ENCODE results near the gene NAGPA.

NAGPA gene

GRCh38 chr16:4994719-4995434 lies 38.9 kb downstream of the NAGPA start:
- DNase-seq, result no peak

GRCh38 chr16:4991754-4992153 lies 42.0 kb downstream of the NAGPA start:
- DNase-seq, result no peak

DNA sequence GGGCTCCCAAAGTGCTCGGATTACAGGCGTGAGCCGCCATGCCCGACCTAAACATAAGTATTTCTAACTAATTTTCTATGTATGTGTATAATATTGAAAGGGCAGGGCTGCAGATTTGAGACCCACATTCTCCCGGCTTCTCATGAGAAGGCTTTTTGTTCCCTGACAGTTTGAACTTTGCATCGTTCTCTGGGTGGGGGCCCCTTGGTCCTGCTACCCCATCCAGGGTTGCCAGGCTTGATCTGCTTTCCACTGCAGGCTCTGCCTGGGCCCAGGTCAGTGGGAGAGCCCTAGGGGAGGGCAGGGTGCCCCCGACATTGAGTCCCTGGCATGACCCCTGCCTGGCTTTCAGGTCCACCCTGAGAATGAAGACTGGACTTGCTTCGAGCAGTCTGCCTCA lies 43.3 kb downstream of the NAGPA start:
- no peak for DNase-seq

DNA sequence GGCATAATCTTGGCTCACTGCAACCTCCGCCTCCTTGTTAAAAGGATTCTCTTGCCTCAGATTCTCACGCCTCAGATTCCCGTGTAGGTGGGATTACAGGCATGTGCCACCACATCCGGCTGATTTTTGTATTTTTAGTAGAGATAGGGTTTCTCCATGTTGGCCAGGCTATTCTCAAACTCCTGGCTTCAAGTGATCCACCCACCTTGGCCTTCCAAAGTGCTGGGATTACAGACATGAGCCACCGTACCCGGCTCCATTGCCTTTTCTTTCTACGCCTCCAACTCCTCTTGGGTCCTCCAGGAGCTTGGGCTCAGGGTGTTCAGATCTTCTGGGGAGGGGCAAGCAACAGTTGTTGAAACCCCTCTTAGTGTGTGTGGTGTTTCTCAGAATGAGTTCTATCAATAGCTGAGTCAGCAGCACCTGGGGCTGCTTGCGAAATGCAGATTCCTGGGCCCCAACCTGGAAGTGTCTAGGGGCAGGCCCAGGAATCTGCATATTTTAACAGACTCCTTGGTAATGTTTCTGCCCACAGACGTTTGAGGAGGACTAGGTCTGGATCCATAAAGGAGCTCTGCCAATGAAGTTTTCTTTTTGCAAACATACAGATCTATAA lies 44.2 kb downstream of the NAGPA start:
- DNase-seq, result no peak

- no peak for DNase-seq
Observed at GRCh38 chr16:4988647-4989046, 45.1 kb downstream of the NAGPA start.

- DNase-seq, result no peak
Observed at GRCh38 chr16:4987580-4988374, 46.0 kb downstream of the NAGPA start.

GRCh38 chr16:4987250-4987579 lies 46.5 kb downstream of the NAGPA start:
- no peak for DNase-seq

DNA sequence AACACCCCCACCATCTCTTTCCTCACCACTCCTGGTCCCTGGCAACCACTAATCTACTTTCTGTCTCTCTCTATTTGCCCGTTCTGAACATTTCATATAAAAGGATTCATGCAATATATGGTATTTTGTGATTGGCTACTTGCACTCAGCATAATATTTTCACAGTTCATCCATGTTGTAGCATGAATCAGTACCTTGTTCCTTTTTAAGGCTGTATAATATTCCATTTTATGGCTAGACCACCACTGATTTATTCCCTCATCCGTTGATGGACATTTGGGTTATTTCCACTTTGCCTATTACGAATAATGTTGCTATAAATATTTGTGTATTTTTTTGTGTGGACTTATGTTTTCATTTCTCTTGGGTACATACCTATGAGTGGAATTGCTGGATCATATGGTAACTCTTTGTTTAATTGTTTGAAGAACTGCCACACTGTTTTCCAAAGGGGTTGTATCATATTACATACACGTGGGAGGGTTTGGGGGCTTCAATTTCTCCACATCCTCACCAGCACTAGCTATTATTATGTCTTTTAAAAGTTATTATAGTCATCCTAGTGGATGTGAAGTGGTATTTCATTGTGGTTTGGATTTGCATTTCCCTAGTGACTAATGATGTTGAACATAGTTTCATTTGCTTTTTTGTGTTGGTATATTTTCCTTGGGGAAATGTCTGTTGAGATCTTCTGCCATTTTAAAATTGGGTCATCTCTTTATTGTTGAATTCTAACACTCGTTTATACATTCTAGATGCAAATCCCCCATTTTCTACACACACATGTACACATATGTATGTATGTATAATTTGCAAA lies 49.4 kb downstream of the NAGPA start:
- DNase-seq, result no peak

GRCh38 chr16:4982056-4982867 lies 51.5 kb downstream of the NAGPA start:
- DNase-seq, result no peak

DNA sequence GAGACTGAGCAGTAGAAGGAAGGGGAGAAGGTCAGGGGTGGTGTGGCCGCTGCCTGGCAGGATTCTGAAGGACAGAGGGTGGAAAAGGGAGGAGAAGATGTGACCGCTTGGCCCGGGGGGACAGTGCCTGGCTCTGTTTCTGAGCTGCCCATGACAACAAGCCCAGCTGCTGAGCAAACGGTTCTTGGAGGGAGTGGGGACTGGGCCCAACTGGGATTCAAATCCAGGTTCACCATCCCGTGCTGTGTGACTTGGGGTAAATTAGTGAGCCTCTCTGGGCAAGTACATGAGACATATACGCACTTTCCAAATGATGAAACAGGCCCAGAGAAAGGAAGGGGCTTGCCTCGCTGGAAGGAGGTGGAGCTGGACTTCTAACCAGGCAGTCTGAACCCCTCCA lies 52.3 kb downstream of the NAGPA start:
- DNase-seq, result no peak

- DNase-seq, result no peak
Observed at GRCh38 chr16:4980691-4981090, 53.0 kb downstream of the NAGPA start.

DNA sequence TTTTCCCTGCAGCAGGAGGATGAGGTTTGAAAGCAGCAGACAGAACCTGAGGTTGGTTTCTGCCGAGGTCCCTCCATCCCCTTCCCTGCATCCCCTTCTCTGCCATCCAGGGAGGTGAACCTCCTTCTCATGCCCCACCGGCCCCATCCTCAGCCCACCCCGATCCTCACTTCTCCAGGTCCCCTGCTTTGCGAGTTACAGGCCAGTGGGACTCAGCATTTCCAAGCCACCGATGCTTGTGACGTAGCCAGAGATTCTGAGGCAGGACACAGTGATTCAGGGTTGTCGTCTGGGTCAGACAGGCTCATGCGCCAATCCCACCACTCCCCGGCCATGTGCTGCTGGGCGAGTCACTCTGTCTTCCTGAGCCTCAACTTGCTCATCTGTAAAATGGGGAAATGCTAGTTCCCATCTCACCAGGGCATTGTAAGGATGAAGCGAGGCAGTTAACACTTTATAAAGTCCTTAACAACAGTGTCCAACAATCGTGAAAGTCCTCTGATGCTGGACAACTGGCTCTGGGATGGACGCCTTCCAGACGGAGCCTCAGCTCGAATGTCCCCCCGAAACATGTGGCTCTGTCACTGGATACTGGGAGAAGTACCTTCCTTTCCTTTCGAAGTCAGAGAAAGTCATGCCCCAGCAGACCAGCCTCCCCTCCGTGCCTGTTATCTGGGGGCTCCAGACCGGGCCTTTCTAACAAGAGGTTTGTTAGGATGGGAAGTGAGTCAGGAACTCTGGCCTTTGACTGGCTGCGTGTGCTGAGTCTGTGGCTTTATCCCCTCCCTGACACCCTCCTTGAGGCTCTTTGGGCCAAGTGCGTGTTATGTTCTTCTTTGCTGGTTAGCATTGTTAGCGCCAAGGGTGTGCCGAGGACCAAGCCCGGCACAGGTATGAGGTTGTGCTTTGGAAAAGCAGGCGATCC lies 53.7 kb downstream of the NAGPA start:
- no peak for DNase-seq

GRCh38 chr16:4979164-4979563 lies 54.6 kb downstream of the NAGPA start:
- DNase-seq, result no peak

DNA sequence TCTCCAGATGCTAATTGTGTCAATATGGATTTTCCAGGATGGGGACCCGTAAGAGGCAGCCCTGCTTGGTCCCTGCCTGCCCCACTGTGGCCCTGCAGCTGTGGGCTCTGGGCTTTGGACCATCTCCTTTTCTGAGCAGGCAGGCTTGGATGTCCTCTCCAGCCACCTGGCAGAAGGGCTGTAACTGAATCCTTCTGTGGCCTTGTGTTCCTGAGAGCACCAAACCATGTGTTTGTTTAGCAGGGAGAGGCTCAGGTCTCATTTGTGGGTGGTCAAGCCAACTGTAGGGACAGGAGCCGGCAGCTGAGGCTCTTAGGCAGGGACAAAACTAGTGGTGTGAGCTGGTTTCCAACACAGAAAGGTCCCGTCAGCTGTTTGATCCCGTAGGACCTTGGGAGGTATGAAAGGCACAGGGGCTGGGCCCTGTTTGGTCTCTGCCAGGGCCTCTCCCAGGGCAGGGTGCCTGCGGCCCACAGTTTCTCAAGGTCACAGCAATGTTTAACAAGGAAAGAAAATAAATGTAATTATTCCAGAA lies 57.1 kb downstream of the NAGPA start:
- DNase-seq, result peak; percentile 41

DNA sequence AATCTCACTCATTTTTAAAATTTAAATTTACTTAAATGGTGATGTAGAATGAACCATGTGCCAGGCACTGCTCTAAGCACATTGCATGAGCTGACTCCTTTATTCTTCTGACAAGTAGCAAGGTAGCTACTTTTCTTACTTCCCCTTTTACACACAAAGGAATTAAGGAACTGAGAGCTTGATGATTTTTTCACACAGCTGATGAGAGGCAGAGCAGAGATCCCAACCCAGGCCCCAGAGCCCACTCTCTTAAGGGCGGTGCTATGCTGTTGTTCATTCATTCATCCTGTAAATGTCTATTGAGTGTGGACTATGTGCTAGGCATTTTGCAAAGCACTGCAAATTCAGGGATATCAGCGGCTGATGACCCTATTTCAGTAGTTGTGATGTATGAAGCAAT lies 57.7 kb downstream of the NAGPA start:
- no peak for DNase-seq
